ENCODE data around the gene OXA1L.
"Not testable (repeated sequence)": the region's sequence is repeated elsewhere in the genome, so short reads cannot be mapped to it uniquely, and the experiment has no call there.

Gene OXA1L

DNA sequence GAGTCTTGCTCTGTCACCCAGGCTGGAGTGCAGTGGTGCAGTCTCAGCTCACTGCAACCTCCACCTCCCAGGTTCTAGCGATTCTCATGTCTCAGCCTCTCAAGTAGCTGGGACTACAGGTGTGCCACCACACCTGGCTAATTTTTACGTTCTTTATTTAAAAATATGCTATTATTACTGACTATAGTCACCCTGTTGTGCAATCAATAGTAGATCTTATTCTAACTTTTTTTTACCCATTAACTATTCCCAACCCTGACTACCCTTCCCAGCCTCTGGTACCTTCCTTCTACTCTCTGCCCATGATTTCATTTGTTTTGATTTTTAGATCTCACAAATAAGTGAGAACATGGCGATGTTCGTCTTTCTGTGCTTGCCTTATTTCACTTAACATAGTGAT lies 2.5 kb downstream of the OXA1L start:
- DNase-seq (ENCODE audit: low read depth in 2 of 2): no peak

DNA sequence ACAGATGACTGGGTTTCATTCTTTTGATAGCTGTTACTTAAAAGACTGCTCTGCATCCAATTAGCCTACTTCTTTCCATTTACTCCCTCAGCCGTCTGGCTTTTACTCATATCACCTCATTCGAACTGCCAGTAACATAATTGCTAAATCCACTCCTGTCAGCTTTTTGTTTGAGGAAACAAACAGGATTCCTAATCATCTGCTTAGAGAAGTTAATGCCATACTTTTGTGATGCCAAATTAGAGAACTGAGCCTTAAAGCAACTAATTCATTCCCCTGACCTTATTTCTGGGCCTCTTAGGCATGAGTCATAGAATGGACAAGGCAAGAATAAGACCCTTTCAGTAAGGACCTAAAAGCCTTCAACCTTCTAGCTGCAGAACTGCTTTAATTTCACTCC lies 2.9 kb downstream of the OXA1L start:
- DNase-seq (ENCODE audit: low read depth in 2 of 2): no peak

DNA sequence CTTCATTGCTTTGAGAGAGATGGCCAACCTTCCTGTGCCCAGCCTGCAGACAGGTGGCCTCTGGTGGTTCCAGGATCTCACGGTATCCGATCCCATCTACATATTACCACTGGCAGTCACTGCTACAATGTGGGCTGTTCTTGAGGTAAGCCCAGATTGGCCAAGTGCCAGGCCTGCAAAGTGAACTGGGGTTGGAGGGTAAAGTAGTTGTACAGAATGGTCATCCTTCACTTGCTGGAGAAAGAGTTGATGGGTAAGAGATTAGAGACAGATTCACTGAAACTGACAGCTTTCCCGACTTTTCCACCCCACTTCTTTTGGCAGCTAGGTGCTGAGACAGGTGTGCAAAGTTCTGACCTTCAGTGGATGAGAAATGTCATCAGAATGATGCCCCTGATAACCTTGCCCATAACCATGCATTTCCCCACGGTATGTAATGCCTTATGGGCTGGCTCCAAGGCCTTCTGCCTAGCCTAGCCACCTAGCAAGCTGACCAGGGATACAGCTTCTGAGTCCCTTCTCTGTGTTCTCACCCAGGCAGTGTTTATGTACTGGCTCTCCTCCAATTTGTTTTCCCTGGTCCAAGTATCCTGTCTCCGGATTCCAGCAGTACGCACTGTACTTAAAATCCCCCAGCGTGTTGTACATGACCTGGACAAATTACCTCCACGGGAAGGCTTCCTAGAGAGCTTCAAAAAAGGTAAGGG lies 4.1 kb downstream of the OXA1L start:
- no peak for DNase-seq (ENCODE audit: low read depth in 2 of 2)

DNA sequence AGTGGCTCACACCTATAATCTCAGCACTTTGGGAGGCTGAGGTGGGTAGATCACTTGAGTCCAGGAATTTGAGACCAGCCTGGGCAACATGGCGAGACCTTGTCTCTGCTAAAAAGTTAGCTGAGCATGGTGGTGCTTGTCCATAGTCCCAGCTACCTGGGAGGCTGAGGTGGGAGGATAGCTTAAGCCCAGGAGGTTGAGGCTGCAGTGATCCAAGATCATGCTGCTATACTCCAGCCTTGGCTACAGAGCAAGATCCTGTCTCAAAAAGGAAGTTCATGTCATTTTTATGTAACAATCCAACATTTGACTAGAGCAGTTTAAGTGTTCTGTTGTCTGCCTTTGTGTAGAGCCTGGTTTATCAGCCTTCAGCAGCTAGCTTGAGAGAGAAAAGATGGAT lies 6.2 kb downstream of the OXA1L start:
- DNase-seq (ENCODE audit: low read depth in 2 of 2): no peak

DNA sequence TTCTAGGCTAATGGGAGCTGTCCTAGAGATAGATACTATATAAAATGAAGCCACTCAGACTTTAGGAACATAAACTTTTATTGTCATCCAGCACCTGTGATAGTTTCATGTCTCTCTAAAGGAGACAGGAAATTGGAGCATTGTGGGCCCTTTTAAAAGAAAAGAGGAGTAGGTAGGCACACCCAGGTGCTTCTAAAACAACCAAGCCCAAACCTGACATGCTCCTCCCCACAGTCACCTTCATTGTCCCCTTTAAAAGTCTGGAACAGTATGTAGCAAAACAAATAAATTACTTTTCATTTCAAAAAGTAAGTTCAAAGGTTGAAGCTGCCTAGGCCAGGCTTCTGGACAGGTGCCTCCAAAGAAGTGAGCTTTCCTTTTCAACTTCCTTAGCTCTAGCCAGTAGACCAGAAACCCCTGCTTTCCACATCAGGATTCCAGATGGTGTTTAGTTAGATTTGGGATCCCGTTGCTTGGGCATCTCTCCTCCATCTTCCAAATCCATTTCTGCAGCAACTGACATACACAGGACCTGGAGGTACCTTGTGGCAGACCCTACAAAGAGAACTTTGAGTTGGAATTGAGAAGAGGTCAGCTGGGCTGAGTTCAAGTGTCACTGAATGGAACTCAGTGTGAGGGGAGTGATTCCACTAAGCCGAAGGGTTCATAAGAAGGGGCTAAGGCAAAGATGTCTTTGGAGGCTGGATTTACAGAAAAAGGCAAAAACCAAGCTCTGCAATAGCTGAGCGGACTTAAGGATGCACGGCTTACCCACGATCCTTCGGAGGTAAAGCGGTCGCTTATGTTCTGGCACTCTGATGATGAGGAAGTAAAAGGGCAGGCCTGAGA lies 6.9 kb downstream of the OXA1L start:
- no peak for DNase-seq (ENCODE audit: low read depth in 2 of 2)

DNA sequence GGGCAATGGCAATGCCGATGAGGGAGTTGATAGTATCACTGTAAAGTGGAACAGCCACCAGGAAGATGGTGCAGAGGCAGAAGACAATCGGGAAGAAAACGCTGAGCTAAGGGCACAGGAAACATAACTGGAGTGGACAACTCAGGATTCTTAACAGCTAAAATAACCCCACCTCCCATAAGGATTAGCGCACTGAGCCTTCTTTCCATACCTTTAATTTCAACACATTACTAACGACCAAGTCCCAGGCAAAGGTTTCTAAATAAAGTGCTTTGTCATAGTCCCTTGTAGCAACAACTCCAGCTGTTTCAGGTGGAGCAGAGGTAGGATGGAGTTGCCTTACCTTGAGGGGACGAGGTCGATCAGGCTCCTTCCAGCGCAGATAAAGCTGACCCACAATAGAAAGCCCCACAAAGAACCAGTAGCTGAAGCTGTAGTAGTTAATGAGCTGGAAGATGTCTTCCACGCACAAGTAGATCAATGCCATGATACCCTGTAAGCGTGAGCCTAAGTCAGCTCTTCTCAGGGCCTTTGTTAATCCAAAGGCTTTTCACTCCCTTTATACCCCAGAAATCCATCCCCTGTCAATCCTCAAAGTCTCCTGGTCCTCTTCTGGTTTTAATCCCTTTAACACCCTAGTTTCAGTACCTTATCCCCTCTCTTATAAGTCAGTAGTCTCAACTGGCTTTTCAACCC lies 7.7 kb downstream of the OXA1L start:
- DNase-seq (ENCODE audit: low read depth in 2 of 2): no peak

DNA sequence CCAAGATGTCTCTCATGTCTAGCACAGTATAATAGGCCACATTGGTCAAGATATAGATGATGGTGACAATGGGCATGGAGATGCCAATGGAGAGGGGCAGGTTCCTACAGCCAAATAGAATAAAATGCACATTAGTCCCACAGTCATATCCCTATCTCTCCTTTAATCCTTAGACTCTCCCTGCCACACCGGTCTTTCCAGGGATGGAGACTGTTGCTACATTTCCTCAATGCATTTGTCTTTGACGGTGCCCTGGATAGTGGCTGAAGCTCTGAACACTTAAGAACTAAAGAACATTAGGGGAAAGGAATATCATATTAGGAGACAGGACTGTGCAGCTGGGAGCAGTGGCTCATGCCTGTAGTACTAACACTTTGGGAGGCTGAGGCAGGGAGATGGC lies 9.7 kb downstream of the OXA1L start:
- DNase-seq (ENCODE audit: low read depth in 2 of 2): no peak

DNA sequence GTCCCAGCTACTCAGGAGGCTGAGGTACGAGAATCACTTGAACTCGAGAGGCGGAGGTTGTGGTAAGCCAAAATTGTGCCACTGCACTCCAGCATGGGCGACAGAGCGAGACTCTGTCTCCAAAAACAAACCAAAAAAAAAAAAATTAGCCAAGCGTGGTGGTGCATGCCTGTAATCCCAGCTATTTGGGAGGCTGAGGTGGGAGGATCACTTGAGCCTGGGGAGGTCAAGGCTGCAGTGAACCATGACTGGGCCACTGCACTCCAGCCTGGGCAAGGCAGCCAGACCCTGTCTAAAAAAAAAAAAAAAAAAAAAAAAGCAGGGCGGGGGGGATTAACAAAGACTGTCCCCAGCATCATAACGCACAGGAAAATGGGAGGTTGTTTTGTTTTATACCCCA lies 10.4 kb downstream of the OXA1L start:
- not testable (repeated sequence) for DNase-seq (ENCODE audit: low read depth in 2 of 2)

DNA sequence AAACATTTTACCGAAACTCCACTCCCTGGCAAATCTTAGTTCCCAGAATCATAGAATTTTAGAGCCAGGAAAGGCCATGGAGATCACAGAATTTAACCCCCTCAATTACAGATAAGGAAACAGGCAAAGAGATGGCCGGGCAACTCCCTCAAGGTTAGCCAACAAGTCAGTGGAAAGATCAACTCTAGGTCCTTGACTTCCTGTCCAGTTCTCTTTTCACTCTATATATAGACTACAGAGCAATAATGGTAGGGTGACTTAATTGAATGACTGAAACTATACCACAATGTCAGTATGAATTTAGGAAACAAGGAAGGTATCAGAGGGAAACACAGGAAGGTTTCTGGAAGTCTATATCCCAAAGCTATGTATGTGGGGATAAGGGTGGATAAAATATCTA lies 11.6 kb downstream of the OXA1L start:
- DNase-seq (ENCODE audit: low read depth in 2 of 2): no peak

DNA sequence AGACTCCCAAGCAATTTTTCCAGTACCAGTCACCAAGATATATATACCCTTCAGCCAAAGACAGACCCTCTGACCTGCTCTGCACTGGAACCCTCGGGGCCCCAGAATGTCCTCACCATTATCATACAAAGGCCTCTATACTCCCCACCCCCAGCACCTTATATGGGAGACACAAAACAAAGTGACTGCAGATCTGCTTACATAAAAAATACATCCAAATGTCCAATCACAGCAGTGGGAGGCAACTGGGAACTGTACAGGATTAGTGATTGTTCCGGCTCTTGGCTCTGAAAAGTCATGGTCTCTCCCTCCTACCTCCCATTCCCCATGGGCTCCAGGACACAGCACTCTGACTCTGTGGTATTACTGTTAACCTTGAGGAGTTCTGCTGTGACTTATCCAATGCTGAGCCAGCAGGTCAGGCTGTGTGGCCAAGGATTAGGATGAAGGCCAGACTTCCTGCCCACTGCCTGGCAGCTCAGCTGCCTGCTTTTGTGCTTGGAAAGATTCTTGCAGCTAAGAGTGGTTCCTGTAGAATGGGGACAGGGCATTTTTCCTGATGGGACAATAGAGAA lies 13.7 kb downstream of the OXA1L start:
- no peak for DNase-seq (ENCODE audit: low read depth in 2 of 2)

DNA sequence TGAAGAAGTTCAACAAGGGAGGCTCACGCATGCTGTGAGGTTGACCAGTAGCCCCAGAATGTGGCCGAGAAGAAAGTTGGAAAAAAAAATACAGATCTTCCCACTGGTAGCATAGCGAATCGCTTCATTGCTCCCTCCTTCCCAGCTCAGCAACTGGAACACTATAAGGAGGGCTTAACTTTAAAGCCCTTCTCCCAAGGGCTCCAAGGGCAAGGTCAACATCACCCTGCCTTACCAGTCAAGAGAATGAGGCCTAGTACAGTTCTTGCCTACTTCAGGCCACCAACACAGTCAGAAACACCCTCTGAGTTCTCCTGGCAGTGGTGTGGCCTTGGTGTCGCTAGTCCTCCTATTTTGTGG lies 14.4 kb downstream of the OXA1L start:
- no peak for DNase-seq (ENCODE audit: low read depth in 2 of 2)

DNA sequence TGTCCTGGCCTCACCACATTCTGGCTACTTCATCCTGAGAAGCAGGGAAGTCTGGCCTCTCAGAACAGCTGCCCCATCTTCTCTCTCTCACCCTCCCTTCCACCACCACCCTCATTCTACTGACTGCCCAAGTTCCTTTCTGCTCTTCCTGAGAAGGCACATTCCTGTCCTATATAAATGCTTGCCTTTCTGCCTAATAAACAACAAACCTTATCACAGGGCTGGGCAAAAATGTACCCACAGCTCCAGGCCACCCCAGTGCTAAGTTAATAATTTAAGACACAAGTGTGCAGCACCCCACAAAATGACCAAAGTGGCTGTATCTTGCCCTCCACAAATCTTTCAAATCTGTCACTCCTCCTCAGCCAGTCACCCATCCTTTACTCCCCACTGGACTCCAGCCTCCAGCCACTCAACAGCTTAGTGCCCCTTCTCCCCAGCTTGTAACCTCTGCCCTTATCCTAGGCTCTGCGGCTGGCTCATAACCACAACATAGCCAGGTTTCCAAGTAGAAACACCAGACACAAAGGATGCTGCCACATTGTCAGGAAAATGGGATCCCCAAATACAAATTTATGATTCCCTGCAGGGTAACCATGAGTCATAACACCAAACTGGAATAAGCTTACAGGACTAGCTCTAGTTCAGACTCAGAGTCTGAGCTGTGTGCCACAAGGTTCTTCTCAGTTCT lies 15.0 kb downstream of the OXA1L start:
- DNase-seq (ENCODE audit: low read depth in 2 of 2): no peak

DNA sequence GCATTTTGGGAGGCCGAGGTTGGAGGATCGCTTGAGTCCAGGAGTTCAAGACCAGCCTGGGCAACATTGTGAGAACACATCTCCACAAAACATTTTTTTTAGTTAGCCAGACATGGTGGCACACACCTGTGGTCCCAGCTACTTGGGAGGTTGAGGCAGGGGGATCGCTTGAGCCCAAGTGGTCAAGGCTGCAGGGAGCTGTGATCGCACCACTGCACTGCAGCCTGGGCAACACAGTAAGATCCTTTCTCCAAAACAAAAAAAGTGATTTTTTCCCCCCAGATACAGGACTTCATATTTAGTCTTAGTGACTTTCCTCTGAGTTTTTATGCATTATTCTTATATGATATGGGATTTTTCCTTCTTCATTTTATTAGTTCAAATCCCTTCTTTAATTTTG lies 20.2 kb downstream of the OXA1L start:
- DNase-seq (ENCODE audit: low read depth in 2 of 2): no peak

DNA sequence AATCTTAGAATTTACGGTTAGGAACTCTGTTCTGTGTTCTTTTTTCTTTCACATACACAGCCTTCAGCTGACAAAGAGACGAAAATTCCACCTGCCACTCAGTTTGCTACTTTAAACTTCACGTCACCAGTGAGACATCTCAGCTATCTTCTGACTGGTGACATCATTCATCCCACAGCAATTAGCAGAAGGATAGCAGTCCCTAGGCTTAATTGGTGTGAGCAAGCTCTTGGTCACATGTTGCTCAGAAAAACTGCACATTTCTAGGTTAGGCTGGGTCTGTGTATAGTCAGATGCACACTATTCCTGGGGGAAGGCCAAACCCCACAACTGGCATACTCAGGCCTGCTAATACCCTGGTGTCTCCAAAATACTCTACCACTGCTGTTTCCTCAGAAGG lies 24.8 kb downstream of the OXA1L start:
- DNase-seq (ENCODE audit: low read depth in 2 of 2): no peak

DNA sequence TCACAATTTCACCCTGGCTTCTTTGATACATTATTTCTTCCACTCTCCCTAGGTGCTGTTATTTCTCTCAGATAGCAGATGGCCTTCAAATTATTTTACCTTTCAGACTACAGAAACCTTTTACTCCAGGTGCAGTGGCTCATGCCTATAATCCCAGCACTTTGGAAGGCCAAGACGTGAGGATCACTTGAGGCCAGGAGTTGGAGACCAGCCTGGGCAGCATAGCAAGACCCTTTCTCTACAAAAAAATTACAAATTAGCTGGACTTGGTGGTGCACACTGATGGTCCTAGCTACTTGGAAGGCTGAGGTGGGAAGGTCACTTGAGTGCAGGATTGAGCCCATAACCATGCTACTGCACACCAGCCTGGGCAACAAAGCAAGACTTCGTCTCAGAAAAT lies 25.7 kb downstream of the OXA1L start:
- no peak for DNase-seq (ENCODE audit: low read depth in 2 of 2)

DNA sequence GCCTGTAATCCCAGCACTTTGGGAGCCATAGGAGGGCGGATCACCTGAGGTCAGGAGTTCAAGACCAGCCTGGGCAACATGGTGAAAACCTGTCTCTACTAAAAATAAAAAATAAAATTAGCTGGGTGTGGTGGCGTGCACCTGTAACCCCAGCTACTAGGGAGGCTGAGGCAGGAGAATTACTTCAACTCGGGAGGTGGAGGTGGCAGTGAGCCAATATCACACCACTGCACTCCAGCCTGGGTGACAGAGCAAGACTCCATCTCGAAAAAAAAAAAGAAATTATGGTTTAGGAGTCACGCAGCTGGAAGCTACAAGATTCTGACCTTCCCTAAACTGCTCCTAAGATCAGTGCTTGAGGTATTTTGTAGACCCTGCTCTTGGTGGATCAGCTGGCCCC lies 27.1 kb downstream of the OXA1L start:
- not testable (repeated sequence) for DNase-seq (ENCODE audit: low read depth in 2 of 2)

DNA sequence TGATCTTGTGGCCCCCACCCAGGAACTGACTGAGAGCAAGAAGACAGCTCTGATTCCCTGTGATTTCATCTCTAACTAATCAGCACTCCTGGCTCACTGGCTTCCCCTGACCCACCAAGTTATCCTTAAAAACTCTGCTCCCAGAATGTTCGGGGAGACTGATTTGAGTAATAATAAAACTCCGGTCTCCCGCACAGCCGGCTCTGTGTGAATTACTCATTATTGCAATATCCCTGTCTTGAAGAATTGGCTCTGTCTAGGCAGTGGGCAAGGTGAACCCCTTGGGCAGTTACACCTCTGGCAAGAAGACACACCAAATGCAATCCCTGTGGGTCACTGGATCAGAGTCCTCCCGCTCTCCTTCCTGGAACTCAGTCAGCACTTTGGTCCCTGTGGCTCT lies 27.5 kb downstream of the OXA1L start:
- no peak for DNase-seq (ENCODE audit: low read depth in 2 of 2)

DNA sequence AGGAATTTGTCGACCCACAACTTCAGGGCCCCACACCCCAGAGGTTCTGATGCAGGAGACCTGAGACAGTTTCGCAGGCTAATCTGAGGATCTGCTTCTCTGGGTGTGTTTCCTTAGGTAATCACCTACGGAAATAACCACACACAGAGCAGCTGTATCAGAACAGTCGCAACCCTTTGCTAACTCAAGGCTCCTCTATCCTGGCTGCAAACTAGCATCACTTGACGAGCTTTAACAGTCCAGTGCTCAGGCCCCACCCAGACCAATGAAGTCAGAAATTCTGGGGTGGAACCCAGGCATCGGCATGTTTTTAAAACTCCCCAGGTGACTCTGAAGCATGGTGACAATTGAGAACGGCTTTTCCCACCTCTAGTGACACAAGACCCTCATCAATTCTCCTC lies 28.1 kb downstream of the OXA1L start:
- no peak for DNase-seq (ENCODE audit: low read depth in 2 of 2)

DNA sequence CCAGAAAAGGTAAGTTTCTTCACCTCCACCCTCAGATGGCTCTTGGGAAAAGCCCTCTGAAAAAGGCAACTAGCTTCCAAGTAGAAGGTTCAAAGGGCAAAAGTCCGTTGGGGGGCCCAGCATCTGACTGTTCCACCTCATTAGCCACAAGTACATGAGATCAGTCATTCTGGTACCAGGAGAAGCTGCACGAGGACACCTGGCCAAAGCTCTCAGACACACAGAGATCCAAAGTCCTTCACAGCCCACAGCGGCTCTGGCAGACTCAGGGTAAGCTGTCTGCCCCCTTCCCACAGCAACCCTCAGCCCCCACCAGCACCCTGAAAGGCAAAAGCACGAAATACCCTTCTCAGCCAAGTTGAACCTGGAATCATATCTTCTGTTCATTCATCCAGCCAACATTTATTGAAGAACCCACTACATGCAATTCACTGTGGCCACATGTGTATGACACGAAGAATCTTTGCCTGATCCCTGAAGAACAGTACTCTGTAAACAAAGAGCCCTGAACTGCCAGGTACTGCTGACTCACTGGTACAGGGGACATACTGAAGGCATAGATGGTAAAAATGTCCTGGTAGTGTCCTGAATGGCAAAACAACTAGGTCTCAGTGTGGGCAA lies 29.7 kb downstream of the OXA1L start:
- DNase-seq (ENCODE audit: low read depth in 2 of 2): no peak

DNA sequence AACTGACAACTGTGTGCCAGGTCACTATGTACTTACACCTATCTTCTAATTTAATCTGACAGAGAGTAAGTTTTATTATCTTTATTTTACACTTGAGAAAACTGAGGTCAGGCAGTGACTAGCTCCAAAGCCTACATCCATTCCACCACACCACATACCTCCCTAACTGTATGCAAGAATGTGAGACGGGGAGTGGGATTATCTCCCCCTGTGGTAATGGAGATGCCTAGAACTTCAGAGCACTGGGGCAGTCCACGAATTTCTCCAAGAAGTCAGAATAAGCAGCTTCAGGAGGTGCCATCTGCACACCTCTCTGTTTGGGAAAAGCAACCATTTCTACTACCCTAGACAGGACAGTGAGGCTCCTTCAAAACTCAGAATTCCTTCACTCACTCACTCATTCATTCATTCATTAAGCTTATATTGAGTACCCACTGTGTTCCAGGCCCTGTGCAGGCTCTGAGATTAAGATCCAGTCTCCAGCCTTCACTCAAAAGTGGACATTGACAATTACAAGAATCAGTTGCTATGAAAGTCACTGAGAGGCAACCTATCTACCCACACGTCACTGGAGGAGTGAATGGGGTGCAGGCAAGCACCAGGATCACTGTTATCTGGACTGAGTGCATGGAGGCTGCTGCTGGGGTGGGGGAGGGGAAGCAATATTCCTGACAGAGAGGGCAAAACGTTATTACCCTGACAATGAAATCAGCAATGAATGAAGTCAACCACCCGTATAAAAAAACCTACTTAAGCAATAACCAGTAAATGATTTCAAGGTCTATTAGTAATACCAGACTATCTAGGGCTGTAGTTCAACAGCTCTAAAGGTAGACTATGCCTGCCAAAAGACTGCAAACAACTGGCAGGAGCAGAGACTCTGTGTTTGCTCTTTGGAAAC lies 30.8 kb downstream of the OXA1L start:
- no peak for DNase-seq (ENCODE audit: low read depth in 2 of 2)

Measured in stimulated activated CD4-positive, alpha-beta T cell treated with anti-CD3 and anti-CD28 coated beads, Interleukin-4, amount 100 ng/mL, for 48 hours (primary cell).